ENCODE results near the gene CIDEA.

The CIDEA gene

DNA sequence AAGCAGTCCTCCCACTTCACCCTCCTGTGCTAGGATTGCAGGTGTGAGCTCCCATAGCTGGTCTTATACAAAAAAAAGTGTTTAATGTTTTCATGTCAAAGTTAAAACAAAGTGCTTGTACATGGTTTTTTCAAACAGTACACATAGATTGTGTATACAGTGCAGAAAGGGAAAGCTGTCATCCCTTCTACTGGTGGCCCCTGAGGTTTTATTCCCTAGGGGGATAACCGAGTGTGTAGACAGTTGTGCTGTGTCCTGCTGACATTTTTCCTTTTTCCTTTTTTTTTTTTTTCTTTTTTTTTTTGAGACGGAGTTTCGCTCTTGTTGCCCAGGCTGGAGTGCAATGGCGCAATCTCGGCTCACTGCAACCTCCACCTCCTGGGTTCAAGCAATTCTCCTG, 64.7 kb downstream of the CIDEA start:
- DNase-seq (ENCODE audit: low read depth): no peak

DNA sequence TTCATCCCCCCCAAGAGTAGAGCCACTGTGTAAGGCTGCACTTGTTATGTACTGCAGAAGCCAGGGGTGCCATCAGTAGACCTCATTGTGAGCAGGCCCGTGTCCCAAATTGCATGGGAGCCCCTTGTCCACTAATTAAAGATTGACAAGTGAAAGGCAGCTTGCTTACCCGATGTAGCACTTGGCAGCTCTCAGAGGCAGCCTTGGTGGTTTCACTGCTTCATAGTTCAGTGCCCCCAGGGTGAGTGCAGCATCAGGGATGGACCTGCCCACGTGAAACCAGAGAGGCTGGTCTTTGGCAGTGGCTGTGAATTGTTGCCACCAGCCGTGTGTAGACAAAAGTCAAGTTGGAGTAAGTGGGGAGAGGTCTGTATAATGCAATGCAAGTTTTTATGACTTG, 67.2 kb downstream of the CIDEA start:
- no peak for DNase-seq (ENCODE audit: low read depth)

DNA sequence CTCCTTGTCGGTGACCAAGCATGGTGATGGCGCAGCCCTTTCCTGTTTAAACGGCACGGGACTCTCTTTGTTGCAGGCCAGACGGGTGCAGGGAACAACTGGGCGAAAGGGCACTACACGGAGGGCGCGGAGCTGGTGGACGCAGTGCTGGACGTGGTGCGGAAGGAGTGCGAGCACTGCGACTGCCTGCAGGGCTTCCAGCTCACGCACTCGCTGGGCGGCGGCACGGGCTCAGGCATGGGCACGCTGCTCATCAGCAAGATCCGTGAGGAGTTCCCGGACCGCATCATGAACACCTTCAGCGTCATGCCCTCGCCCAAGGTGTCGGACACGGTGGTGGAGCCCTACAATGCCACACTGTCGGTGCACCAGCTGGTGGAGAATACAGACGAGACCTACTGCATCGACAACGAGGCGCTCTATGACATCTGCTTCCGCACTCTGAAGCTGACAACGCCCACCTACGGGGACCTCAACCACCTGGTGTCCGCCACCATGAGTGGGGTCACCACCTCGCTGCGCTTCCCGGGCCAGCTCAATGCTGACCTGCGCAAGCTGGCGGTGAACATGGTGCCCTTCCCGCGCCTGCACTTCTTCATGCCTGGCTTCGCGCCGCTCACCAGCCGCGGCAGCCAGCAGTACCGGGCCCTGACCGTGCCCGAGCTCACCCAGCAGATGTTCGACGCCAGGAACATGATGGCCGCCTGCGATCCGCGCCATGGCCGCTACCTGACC, 71.0 kb downstream of the CIDEA start:
- DNase-seq (ENCODE audit: low read depth): no peak

DNA sequence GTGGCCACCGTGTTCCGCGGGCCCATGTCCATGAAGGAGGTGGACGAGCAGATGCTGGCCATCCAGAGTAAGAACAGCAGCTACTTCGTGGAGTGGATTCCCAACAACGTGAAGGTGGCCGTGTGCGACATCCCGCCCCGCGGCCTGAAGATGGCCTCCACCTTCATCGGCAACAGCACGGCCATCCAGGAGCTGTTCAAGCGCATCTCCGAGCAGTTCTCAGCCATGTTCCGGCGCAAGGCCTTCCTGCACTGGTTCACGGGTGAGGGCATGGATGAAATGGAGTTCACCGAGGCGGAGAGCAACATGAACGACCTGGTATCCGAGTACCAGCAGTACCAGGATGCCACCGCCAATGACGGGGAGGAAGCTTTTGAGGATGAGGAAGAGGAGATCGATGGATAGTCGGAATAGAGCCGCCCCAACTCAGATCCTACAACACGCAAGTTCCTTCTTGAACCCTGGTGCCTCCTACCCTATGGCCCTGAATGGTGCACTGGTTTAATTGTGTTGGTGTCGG, 71.6 kb downstream of the CIDEA start:
- DNase-seq (ENCODE audit: low read depth): no peak

DNA sequence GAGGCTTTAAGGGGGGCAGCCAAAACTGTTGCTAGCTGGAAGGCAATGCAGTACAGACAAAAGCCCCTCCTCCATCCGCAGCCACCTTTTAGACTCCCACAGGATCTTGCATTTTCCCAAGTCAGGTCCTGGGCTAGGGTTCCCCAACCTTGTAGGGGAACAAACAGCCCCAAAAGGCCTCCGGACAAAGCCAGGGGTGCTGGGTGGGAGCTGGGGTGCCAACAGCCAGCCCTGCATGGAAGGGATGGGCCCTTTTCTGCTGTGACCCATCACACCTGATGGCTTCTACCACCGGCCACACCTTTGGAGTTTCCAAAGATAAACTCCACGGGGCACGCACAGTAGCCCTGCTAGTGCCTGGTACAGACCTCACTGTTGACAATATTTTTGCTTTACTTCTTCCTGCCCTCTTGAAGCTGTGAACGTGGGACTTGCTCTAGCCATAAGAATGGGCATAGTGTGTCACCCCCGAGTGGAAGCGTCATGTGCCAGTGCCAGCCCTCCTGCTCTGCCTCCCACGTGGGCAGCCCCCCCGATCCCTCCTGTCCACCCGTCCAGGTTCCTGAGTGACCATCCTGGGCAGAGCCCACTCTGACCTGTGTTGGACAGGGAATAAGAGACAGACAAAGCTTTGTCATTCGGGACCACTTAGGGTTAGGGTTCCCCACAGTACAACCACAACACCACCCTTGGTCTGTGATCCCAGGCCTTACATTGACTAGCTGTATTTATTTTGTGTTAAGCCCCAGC, 72.7 kb downstream of the CIDEA start:
- DNase-seq (ENCODE audit: low read depth): no peak

Data from amniotic epithelial cell (primary cell).